ENCODE data around the gene TRAT1.

The TRAT1 gene

GRCh38 chr3:108861401-108861800 lies 38.8 kb downstream of the TRAT1 start:
- no peak for DNase-seq (ENCODE audit: low spot score)

DNA sequence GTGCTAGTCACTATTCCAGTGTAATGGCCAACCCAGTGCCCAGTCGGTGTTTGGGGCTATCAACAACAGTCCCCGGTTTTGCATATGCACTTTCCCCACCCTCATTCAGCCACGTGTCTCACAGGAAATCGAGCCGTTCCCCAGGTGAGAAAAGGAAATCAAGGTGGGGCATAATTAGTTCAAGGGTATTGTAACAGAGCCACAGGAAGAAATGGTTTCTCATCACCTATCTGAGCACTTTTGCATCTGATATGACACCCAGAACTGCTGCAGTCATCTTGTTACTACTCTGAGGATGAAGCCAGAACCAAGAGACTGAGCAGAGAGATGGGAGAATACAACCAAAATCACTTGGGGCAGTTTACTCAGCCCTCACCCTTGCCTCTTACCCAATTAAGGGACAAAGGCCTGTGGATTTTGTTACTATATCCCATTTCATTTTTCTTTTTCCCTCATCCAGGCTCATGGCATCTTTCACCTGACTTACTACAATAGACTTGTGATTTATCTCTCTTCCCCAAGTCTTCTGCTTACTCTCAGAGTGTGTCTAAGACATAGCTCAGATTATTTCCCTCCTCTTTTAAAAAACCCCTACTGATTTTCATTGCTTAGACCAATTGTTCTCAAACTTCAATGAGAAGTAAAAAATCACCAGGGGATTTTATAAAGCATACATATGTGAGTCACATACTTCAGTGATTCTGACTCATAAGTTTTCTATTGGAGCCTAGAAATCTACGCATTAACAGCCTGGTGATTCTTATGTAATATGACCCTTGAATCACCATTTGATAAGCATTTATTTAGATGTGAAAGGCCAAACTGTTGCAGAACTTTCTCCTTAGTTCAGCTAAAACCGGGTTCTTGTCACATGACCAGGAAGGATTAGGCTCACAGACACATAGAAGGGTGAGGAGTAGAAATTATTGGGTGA lies 40.5 kb downstream of the TRAT1 start:
- no peak for DNase-seq (ENCODE audit: low spot score)

DNA sequence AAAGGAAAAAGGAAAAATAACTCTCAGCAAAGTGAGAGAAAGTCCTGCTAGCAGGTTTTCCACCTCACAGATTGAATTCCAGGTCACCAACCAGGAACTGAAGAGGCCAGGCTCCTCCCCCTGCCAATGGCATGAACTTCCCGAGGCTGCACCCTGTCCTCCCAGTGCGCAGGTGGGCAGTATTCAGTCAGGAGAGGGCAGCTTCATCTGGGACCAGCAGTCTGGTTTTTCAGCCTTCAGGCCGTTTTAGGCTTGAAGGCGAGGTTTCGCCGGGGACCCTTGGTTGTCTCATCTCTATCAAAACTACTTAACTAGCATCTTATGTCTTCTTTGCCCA lies 41.2 kb downstream of the TRAT1 start:
- no peak for DNase-seq (ENCODE audit: low spot score)

- no peak for DNase-seq (ENCODE audit: low spot score)
Measured at GRCh38 chr3:108877901-108878300, 55.3 kb downstream of the TRAT1 start.

GRCh38 chr3:108879915-108880314 lies 57.3 kb downstream of the TRAT1 start:
- DNase-seq (ENCODE audit: low spot score) = no peak

GRCh38 chr3:108882762-108883161 lies 60.2 kb downstream of the TRAT1 start:
- no peak for DNase-seq (ENCODE audit: low spot score)

GRCh38 chr3:108883373-108883772 lies 60.8 kb downstream of the TRAT1 start:
- DNase-seq (ENCODE audit: low spot score) = no peak

- DNase-seq (ENCODE audit: low spot score) = no peak
Measured at GRCh38 chr3:108887121-108887520, 64.5 kb downstream of the TRAT1 start.

DNA sequence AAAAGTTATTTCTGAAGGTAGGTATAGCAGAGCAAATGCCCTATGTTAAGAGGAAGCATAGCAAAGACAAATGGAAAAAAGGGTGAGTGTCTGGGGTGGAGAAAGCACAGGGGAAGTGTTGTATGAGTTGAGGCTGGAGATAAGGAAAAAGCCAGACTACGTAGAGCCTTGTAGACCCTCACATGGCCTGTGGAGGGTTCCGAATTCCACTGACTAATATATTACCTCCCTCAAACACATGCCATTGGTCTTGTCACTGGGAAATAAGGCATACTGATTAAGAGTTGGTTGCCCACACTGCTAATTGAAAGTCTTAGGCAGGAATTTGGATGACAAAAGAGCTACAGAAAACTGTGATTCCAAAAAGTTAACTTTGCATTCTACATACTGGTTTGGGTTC lies 65.2 kb downstream of the TRAT1 start:
- no peak for DNase-seq (ENCODE audit: low spot score)

DNA sequence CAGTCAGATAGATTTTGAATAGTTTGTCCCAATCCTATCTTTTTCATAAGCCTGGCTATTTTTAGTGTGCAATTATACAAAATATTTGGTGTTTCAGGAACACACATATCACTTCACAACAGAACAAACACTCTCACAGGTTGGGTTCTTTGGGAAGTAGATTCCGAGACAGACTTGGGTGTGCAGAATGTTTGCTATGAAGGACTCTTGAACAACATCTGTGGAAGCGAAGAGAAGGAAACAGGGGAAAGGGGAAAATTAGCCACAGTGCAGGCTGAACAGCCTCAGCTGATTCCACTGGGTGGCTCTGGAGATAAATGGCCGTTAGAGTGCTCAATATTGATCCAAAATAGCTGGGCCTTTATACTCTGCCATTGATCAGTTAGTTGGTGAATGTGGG lies 69.2 kb downstream of the TRAT1 start:
- DNase-seq (ENCODE audit: low spot score) = no peak

GRCh38 chr3:108894981-108895380 lies 72.4 kb downstream of the TRAT1 start:
- no peak for DNase-seq (ENCODE audit: low spot score)

DNA sequence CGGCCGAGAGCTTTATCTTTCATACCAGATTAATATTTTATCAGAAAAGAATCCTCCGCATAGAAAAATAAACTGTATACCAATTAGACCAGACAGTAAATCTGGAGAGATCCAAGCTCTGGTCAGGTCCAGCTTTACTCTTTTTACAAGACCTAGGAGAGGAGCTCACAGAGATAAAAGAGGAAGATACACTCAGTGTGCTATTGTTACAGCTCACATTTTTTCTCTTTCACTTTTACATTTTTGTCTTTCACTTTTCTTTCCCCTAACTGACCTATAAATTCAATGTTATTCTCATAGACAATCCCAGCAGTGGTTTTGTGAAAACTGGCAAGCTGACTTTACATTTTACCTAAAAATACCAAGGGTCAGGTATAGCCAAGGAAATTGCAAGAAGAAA lies 75.3 kb downstream of the TRAT1 start:
- no peak for DNase-seq (ENCODE audit: low spot score)

GRCh38 chr3:108899530-108899929 lies 76.9 kb downstream of the TRAT1 start:
- no peak for DNase-seq (ENCODE audit: low spot score)

Data from kidney capillary endothelial cell (primary cell).